22Rv1 (cell line): ENCODE results near the gene CCDC93.

Experiments
- ZFX ChIP-seq: fragments of 450-650 bp; IDR thresholded peaks from 2 replicates; pipeline ENCODE4 v1.6.1; 2017; ENCODE audit warnings: antibody characterized with exemption, borderline replicate concordance
- TF ChIP-seq, protein P1 (sequence below): fragments of 450-650 bp; IDR thresholded peaks from 2 replicates; pipeline ENCODE4 v1.5.1; 2017; ENCODE audit warnings: mild to moderate bottlenecking

DNA sequence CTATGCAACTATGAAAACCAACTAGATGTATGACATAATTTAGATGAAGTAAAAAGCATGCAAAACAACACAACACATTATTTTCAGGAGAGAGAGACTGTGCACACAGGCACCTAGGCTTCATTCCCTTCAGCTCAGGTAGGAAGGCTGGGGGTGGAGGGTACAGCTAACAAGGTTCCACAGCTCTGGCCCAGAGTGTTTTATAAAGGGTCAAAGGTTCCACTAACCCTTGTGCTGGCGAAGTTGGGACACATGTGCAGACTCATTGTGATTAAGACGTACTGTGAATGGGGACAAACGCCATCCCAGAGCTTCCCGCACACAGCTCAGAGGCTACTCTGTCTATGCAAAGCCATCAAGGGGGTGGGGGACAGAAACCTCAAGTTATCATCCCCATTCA, 19.1 kb downstream of the CCDC93 start:
- TF ChIP-seq, protein P1, sequence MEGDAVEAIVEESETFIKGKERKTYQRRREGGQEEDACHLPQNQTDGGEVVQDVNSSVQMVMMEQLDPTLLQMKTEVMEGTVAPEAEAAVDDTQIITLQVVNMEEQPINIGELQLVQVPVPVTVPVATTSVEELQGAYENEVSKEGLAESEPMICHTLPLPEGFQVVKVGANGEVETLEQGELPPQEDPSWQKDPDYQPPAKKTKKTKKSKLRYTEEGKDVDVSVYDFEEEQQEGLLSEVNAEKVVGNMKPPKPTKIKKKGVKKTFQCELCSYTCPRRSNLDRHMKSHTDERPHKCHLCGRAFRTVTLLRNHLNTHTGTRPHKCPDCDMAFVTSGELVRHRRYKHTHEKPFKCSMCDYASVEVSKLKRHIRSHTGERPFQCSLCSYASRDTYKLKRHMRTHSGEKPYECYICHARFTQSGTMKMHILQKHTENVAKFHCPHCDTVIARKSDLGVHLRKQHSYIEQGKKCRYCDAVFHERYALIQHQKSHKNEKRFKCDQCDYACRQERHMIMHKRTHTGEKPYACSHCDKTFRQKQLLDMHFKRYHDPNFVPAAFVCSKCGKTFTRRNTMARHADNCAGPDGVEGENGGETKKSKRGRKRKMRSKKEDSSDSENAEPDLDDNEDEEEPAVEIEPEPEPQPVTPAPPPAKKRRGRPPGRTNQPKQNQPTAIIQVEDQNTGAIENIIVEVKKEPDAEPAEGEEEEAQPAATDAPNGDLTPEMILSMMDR, result no peak
- no peak for TF ChIP-seq ZFX
